Measurements from ENCODE around the gene ITPR2.
"Not testable (repeated sequence)": the region's sequence is repeated elsewhere in the genome, so short reads cannot be mapped to it uniquely, and the experiment has no call there.

ITPR2 gene

GRCh38 chr12:26551385-26551784 is 281.6 kb downstream of the ITPR2 start:
- no peak for DNase-seq

GRCh38 chr12:26548227-26548626 is 284.8 kb downstream of the ITPR2 start:
- DNase-seq: no peak

- no peak for DNase-seq
Observed at GRCh38 chr12:26546535-26547314, 286.3 kb downstream of the ITPR2 start.

GRCh38 chr12:26539131-26539530 is 293.9 kb downstream of the ITPR2 start:
- DNase-seq: no peak

GRCh38 chr12:26537651-26538050 is 295.3 kb downstream of the ITPR2 start:
- no peak for DNase-seq

GRCh38 chr12:26537126-26537525 is 295.9 kb downstream of the ITPR2 start:
- no peak for DNase-seq

- DNase-seq: no peak
Observed at GRCh38 chr12:26535826-26536225, 297.2 kb downstream of the ITPR2 start.

- no peak for DNase-seq
Observed at GRCh38 chr12:26534071-26534470, 298.9 kb downstream of the ITPR2 start.

- DNase-seq: no peak
Observed at GRCh38 chr12:26533211-26533610, 299.8 kb downstream of the ITPR2 start.

- DNase-seq: no peak
Observed at GRCh38 chr12:26530461-26530860, 302.5 kb downstream of the ITPR2 start.

GRCh38 chr12:26528943-26529342 is 304.1 kb downstream of the ITPR2 start:
- DNase-seq: no peak

GRCh38 chr12:26527682-26528081 is 305.3 kb downstream of the ITPR2 start:
- DNase-seq: no peak

- DNase-seq: peak; percentile 13
Observed at GRCh38 chr12:26524862-26525465, 308.0 kb downstream of the ITPR2 start.

- no peak for DNase-seq
Observed at GRCh38 chr12:26523708-26524150, 309.3 kb downstream of the ITPR2 start.

GRCh38 chr12:26520869-26521268 is 312.1 kb downstream of the ITPR2 start:
- no peak for DNase-seq

- DNase-seq: no peak
Observed at GRCh38 chr12:26520109-26520508, 312.9 kb downstream of the ITPR2 start.

GRCh38 chr12:26519462-26519861 is 313.5 kb downstream of the ITPR2 start:
- DNase-seq: no peak

- DNase-seq: not testable (repeated sequence)
Observed at GRCh38 chr12:26517320-26517719, 315.7 kb downstream of the ITPR2 start.

- DNase-seq: no peak
Observed at GRCh38 chr12:26514364-26514763, 318.6 kb downstream of the ITPR2 start.

GRCh38 chr12:26513363-26514043 is 319.5 kb downstream of the ITPR2 start:
- DNase-seq: no peak

GRCh38 chr12:26512213-26512612 is 320.8 kb downstream of the ITPR2 start:
- DNase-seq: no peak

- DNase-seq: no peak
Observed at GRCh38 chr12:26510354-26510674, 322.7 kb downstream of the ITPR2 start.

- DNase-seq: no peak
Observed at GRCh38 chr12:26507613-26508012, 325.4 kb downstream of the ITPR2 start.

- no peak for DNase-seq
Observed at GRCh38 chr12:26499979-26500640, 332.9 kb downstream of the ITPR2 start.
